ENCODE data around the gene TMEM130.

Gene TMEM130

GRCh38 chr7:98908585-98908984 is 38.8 kb upstream of the TMEM130 start:
- no peak for TF ChIP-seq CTCF (IDR thresholded peaks at IDR 0.05; ENCODE audit: low read depth, low read length)
- DNase-seq (ENCODE audit: extremely low read depth, low read depth), result no peak

- DNase-seq (ENCODE audit: extremely low read depth, low read depth), result no peak
- no peak for TF ChIP-seq CTCF (IDR thresholded peaks at IDR 0.05; ENCODE audit: low read depth, low read length)
Observed at GRCh38 chr7:98907570-98907969, 37.8 kb upstream of the TMEM130 start.

GRCh38 chr7:98903246-98903645 is 33.4 kb upstream of the TMEM130 start:
- DNase-seq (ENCODE audit: extremely low read depth, low read depth), result no peak
- no peak for TF ChIP-seq CTCF (IDR thresholded peaks at IDR 0.05; ENCODE audit: low read depth, low read length)

GRCh38 chr7:98902523-98902922 is 32.7 kb upstream of the TMEM130 start:
- TF ChIP-seq CTCF (IDR thresholded peaks at IDR 0.05; ENCODE audit: low read depth, low read length), result no peak
- no peak for DNase-seq (ENCODE audit: extremely low read depth, low read depth)

GRCh38 chr7:98900815-98901214 is 31.0 kb upstream of the TMEM130 start:
- no peak for TF ChIP-seq CTCF (IDR thresholded peaks at IDR 0.05; ENCODE audit: low read depth, low read length)
- DNase-seq (ENCODE audit: extremely low read depth, low read depth), result no peak

- no peak for DNase-seq (ENCODE audit: extremely low read depth, low read depth)
- TF ChIP-seq CTCF (IDR thresholded peaks at IDR 0.05; ENCODE audit: low read depth, low read length), result no peak
Observed at GRCh38 chr7:98899816-98900215, 30.0 kb upstream of the TMEM130 start.

- no peak for DNase-seq (ENCODE audit: extremely low read depth, low read depth)
- no peak for TF ChIP-seq CTCF (IDR thresholded peaks at IDR 0.05; ENCODE audit: low read depth, low read length)
Observed at GRCh38 chr7:98892609-98893008, 22.8 kb upstream of the TMEM130 start.

All from AG09319 (cell line).